HG02884 (cell line): ENCODE data around the gene EFNA4.
"Not testable (repeated sequence)": the region's sequence is repeated elsewhere in the genome, so short reads cannot be mapped to it uniquely, and the experiment has no call there.

ENCODE experiments used
- ATAC-seq: cut with Tn5 transposase; IDR thresholded peaks from one replicate; pipeline ENCODE4 v1.9.1; 2021; ENCODE audit warnings: mild to moderate bottlenecking, moderate library complexity; ENCODE audit not compliant: unreplicated experiment

The EFNA4 gene

DNA sequence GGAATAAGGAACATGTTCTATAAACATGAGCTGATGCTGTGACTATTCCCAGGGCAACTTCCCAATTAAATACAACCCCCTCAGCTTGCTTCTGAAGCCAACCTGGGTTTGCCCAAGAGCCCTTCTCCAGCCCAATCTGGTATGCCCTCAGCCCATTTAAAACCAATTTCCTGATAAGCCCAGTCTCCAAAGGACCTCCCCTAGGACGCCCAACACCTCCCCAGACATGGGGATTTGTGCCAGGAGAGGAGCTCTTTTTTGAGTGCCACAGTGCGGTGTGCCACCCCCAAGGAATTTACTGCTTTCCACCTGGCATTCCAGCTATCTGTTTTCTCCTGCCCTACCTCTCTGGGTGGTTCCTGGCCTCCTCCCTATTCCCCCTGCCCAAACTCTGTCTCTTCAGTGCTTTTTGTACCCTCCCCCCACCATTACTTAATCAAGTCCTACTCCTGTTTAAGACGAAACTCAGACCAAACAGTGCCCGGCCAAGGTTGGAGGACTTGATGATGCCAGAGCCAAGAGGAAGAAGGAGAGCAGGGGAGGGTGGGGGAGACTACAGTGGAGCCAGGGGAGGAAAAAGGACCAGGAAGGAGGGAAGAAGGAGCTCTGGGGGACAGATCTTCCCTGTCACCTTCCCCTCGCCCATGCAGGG lies 52.7 kb downstream of the EFNA4 start:
- ATAC-seq = no peak

- no peak for ATAC-seq
Measured at GRCh38 chr1:155117610-155118009, 54.1 kb downstream of the EFNA4 start.

- not testable (repeated sequence) for ATAC-seq
Measured at GRCh38 chr1:155118090-155118489, 54.5 kb downstream of the EFNA4 start.
